Colonic mucosa (tissue), 4 donors: Measurements from ENCODE around the gene PCP4L1. TPM values are rescaled to one million over a fixed set of nuclear protein-coding genes. Genes with fewer than 3 reads are reported as not detected.

ENCODE experiments used
- DNase-seq: peaks from one replicate; pipeline ENCODE4 v3.0.0-alpha.2; 2020
- H3K27ac ChIP-seq: fragments of 200-600 bp; one replicate; pipeline ENCODE4 v1.8.0; 2021
- H3K27me3 ChIP-seq: fragments of 200-600 bp; one replicate; pipeline ENCODE4 v1.8.0; 2021
- H3K36me3 ChIP-seq: fragments of 200-600 bp; one replicate; pipeline ENCODE4 v1.8.0; 2021
- H3K4me1 ChIP-seq: fragments of 200-600 bp; one replicate; pipeline ENCODE4 v1.8.0; 2021; ENCODE audit warnings: mild to moderate bottlenecking
- H3K4me3 ChIP-seq: fragments of 200-600 bp; one replicate; pipeline ENCODE4 v1.8.0; 2021
- H3K9ac ChIP-seq, 2 donors: one replicate each; pipeline ENCODE4 v1.7.0; 2013; ENCODE audit warnings: control low read depth in 2 of 2, low read depth in 2 of 2, low read length in 2 of 2
- H3K9me3 ChIP-seq: fragments of 200-600 bp; one replicate; pipeline ENCODE4 v1.8.0; 2021
- intact Hi-C: fragments of 100-400 bp; cut with DNase I; formaldehyde crosslinking; loops from one replicate; pipeline ENCODE4 v1.14.1; 2022
- total RNA-seq, 2 donors: library from RNA; stranded (reverse); fragmentation: NEBNext Ultra II Directional in 1 of 2; extraction: Animal tissue kit (Norgen Biotek cat#: 25700) in 1 of 2; gene quantifications; one replicate each; pipeline ENCODE4 v1.2.1, GENCODE V29; 2021
- TF ChIP-seq, protein P1 (sequence below): fragments of 200-600 bp; IDR thresholded peaks from one replicate; pipeline ENCODE4 v1.8.0; 2022; ENCODE audit warnings: antibody characterized with exemption, mild to moderate bottlenecking
- donor health status: healthy.
- donor health status: DM: no; HTN: no; CAD: no.
- donor health status: DM: no; HTN: no; CAD: no.

The PCP4L1 gene
- total RNA-seq, 2 donors from 2014 or later, result 0.22 to 1.4 TPM

DNA sequence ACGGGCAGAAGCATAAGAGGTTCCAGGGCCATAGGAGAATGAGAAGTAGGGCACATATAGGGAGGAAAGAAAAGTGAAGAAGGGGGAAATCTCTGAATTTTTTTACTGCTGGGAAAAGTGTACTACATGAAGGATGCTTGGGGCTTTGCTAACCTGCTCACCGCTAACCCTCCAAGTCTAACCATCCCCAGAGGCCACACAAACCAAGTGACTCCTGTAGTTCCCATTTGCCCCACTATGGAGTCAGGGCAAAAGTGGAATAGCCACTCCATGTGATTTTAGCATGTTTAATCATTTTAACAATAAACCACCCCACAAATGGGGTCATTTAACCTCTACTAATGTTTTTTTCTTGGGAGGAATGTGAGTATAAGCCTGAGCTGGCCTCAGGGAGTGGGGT is 26.6 kb downstream of the PCP4L1 start:
- Histone ChIP-seq H3K4me3 (no peak overlapping the region), H3K27ac (no peak overlapping the region), H3K9me3 (no peaks in the 10 kb centered on the region), H3K36me3 (no peaks in the 10 kb centered on the region), H3K9ac (no peak overlapping the region), H3K27me3 (no peaks in the 10 kb centered on the region), H3K4me1 (no peaks in the 10 kb centered on the region)
- TF ChIP-seq, protein P1, sequence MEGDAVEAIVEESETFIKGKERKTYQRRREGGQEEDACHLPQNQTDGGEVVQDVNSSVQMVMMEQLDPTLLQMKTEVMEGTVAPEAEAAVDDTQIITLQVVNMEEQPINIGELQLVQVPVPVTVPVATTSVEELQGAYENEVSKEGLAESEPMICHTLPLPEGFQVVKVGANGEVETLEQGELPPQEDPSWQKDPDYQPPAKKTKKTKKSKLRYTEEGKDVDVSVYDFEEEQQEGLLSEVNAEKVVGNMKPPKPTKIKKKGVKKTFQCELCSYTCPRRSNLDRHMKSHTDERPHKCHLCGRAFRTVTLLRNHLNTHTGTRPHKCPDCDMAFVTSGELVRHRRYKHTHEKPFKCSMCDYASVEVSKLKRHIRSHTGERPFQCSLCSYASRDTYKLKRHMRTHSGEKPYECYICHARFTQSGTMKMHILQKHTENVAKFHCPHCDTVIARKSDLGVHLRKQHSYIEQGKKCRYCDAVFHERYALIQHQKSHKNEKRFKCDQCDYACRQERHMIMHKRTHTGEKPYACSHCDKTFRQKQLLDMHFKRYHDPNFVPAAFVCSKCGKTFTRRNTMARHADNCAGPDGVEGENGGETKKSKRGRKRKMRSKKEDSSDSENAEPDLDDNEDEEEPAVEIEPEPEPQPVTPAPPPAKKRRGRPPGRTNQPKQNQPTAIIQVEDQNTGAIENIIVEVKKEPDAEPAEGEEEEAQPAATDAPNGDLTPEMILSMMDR, result no peak
- intact Hi-C loops, result no loop called here
- no peak for DNase-seq

DNA sequence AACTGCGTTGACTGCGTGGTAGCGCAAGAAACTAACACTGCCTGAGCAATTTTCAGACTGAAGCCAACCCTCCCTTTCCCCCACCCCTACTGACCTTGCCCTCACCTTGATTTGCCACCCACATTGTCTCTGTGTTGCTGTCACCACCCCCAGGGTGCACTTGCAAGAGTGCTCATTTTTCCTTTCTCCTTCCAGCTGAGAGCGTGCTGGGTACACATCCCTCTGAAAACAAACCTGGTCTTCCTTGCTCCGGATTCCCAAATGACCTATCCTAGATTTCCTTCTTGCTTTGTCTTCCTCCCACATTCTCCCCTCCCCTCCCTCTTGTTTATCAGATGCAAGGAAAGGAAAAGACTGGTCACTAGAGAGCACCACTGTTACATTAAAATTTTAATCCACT is 27.0 kb downstream of the PCP4L1 start:
- no peak for DNase-seq
- Histone ChIP-seq H3K27ac (no peak overlapping the region), H3K36me3 (no peaks in the 10 kb centered on the region), H3K27me3 (no peaks in the 10 kb centered on the region), H3K9me3 (no peaks in the 10 kb centered on the region), H3K4me1 (no peaks in the 10 kb centered on the region), H3K4me3 (no peak overlapping the region), H3K9ac (no peak overlapping the region)
- TF ChIP-seq, protein P1, result no peak
- intact Hi-C loops, result no loop called here

- Histone ChIP-seq H3K27me3 (no peaks in the 10 kb centered on the region), H3K9ac (no peak overlapping the region), H3K4me3 (no peak overlapping the region), H3K9me3 (no peaks in the 10 kb centered on the region), H3K36me3 (no peaks in the 10 kb centered on the region), H3K4me1 (no peaks in the 10 kb centered on the region), H3K27ac (no peak overlapping the region)
- DNase-seq, result no peak
- TF ChIP-seq, protein P1, result no peak
- intact Hi-C loops, result no loop called here
Observed at GRCh38 chr1:161287482-161288054, 29.0 kb downstream of the PCP4L1 start.

GRCh38 chr1:161290779-161291178 is 32.2 kb downstream of the PCP4L1 start:
- Histone ChIP-seq H3K27ac (no peak overlapping the region), H3K9me3 (no peaks in the 10 kb centered on the region), H3K4me3 (no peak overlapping the region), H3K27me3 (no peaks in the 10 kb centered on the region), H3K9ac (no peak overlapping the region), H3K36me3 (no peaks in the 10 kb centered on the region), H3K4me1 (no peaks in the 10 kb centered on the region)
- TF ChIP-seq, protein P1, result no peak
- no peak for DNase-seq
- intact Hi-C loops, result loop anchor here (5.0 kb wide), 1 partner anchor 63 kb away; the partner anchor contains the start of gene TOMM40L

DNA sequence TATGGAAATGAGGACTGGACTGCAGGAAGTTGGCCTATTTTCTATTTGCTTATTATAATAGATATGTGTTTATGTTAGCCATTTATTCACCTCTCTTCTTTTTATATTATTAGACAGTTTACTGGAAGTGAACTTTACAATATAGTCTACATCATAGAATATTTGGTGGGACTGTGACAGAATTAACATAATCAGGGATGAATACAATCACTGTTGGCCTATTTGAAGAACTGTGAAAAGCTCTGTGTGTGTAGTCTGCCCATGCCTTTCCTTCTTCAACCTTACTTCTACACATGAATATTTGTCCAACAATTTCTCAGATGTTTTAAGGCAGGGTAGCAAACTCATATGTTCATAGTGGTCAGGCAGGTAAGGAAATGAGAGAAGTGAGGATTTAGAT is 38.9 kb downstream of the PCP4L1 start:
- no peak for DNase-seq
- Histone ChIP-seq H3K9ac (no peak overlapping the region), H3K27ac (no peak overlapping the region), H3K4me3 (no peak overlapping the region), H3K9me3 (no peaks in the 10 kb centered on the region), H3K27me3 (no peaks in the 10 kb centered on the region), H3K4me1 (no peaks in the 10 kb centered on the region), H3K36me3 (no peaks in the 10 kb centered on the region)
- intact Hi-C loops, result no loop called here
- TF ChIP-seq, protein P1, result no peak
